ENCODE measurements around the gene C20orf204.

Gene C20orf204

DNA sequence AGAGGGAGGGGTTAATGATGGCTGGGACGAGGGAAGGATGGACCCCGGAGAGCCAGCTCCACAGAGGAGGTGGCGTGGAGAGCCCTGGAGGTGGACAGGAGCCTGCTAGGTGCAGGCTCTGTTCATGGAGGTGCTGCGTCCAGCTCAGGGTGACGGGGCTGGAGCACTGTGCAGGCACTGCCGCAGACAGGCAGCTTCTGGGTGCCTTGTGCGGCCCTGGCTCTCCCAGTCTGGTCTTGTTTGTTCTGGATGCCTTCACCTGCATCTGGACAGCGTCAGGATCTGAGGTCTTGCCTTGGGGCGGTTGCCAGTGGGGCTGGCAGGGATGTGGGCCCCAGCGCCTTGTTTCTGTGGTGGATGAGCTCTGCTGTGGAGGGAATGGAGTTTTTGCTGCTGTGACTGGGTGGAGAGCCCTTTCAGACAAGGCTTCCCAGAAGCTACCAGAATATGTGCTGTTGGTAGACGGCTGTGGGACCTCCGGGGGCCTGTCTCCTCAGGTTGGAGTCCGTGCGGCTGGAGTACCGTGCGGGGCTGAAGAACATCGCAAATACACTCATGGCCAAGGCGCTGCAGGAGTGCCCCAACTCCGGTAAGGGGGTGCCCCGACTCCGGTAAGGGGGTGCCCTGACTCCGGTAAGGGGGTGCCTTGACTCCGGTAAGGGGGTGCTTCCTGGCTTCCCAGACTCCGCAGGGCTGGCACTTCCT, 7.8 kb upstream of the C20orf204 start:
- DNase-seq (ENCODE audit: low read depth in 2 of 2): no peak

DNA sequence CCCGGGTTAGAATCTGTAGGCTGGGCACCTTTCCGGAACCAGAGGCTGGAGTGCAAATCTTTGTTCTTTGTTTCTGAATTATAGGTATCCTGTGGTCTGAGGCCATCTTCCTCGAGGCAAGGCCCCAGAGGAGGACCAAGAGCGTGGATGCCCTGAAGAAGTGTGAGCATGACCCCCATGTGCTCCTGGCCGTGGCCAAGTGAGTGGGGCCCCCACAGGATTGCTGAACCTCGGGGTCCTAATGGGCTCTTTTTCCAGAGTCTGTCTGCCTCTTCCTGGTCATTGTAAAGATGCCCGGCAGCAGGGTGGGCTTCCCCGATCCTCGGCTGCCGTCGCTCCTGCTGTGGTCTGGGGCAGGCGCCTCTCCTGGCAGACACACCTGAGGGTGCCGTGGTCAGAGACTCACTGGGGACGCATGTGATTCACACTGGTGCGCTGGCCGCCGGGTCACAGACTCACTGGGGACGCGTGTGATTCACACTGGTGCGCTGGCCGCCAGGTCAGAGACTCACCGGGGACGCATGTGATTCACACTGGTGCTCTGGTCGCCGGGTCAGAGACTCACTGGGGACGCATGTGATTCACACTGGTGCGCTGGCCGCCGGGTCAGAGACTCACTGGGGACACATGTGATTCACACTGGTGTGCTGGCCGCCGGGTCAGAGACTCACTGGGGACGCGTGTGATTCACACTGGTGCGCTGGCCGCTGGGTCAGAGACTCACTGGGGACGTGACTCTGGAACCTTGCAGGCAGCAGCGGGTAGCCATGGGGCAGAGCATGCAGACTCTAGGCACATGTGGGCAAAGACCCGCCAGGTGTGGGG, 6.5 kb upstream of the C20orf204 start:
- no peak for DNase-seq (ENCODE audit: low read depth in 2 of 2)

DNA sequence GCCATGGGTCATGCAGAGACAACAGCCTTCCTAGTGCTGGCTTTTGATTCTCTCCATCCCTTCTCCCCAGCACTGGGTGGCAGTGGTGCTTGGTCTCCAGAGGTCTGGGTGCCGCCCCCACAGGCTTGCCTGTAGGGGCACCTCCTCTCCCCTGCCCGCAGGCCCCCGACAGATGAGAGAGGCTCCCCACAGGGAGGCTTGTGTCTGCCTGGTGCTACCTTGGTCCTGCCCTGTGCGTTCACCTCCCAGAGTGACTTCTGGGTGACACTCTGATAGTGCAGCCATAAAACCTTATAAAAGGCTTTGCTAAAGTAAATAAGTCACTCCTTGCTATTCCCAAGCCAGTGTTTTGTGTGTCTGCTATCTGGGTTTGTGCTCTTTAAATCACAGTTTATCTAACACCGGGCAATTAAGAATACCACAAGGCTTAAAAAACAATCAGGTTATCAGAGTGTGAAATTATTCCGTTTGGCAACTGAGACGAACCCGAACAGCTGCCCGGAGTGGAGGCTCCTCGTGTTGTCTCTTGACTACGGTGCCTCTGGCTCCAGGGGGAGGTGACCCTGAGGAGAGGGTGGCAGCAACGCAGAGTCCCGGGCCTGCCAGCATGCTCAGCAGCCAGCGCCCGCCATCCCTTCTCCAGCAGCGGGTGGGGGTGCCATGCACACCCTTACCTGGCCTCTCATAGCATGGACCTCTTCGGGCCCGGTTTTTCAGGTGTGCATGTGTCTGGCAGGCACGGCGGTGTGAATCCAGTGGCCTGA, 5.4 kb upstream of the C20orf204 start:
- no peak for DNase-seq (ENCODE audit: low read depth in 2 of 2)

DNA sequence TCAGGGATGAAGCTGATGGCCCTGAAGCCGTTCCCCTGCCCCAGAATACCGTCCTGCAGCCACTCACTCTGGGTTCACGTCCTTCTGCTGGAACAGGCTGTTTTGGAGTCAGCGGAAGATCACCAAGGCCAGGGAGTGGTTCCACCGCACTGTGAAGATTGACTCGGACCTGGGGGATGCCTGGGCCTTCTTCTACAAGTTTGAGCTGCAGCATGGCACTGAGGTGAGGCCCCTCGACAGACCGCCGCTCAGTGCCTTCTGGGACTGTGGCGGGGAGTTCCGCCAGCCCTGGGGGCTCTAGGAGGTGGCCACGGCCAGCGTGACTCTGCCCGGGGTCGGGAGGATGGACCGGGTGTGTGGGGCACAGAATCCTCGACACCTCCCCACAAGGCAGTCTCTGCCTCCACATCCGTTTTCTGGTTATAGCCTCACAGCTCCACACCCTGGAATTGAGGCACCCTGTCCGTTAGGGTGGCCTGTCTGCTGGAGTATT, 4.1 kb upstream of the C20orf204 start:
- DNase-seq (ENCODE audit: low read depth in 2 of 2): no peak

DNA sequence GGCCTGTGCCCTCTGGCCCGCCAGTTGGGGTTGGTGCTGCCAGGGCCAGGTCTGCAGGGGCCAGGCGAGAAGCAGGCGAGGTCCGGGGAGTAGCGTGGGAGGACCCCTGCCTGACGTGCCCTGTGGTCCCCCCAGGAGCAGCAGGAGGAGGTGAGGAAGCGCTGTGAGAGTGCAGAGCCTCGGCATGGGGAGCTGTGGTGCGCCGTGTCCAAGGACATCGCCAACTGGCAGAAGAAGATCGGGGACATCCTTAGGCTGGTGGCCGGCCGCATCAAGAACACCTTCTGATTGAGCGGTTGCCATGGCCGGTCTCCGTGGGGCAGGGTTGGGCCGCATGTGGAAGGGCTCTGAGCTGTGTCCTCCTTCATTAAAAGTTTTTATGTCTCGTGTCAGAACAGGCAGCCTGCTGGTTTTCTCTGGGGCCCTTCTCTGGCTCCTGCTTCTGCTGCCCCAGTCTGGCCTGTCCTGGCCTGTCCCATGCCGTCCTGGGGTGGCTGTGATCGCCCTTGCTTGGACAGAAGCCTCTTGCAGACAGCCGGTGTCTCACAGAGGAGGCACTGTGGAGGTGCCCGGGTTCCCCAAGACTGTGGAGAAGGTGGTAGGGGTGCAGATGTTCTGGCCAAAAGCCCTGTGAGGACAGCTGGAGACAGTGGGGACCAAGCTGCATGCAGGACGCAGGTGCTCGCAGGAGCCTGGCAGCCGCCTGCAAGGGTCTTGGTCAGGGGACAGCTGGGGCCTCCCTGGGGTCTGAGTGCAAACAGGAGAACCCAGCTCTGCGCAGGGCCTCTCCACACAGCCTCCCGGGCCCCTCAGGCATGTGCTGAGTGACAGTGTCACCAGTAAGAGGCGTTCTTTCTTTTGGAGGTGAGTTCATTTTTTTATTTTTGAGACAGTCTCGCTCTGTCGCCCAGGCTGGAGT, 3.0 kb upstream of the C20orf204 start:
- no peak for DNase-seq (ENCODE audit: low read depth in 2 of 2)

DNA sequence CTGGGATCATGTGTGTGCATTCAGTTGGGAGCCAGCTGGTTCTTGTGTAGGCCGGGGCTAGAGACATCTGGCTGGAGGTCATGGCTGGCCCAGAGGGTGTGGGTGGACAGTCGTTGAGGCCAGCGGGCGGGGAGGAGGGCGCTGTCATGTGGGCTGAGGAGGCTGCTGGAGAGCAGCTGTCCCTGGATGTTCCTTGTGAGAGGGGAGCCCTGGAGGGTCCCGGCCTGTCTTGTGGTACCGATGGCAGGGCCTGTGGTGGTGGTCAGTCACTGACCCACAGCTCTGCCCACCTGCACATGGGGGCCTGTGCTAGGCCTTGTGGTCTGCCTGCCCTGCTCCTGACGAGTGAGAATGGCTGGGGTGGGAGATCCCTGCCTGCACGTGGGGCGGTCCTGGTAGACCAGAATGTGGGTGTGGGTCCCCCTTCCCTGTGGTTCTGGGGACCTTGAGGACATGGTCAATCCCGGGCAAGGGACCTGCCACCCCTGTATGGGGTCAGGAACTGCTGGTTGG, 1.9 kb upstream of the C20orf204 start:
- no peak for DNase-seq (ENCODE audit: low read depth in 2 of 2)

DNA sequence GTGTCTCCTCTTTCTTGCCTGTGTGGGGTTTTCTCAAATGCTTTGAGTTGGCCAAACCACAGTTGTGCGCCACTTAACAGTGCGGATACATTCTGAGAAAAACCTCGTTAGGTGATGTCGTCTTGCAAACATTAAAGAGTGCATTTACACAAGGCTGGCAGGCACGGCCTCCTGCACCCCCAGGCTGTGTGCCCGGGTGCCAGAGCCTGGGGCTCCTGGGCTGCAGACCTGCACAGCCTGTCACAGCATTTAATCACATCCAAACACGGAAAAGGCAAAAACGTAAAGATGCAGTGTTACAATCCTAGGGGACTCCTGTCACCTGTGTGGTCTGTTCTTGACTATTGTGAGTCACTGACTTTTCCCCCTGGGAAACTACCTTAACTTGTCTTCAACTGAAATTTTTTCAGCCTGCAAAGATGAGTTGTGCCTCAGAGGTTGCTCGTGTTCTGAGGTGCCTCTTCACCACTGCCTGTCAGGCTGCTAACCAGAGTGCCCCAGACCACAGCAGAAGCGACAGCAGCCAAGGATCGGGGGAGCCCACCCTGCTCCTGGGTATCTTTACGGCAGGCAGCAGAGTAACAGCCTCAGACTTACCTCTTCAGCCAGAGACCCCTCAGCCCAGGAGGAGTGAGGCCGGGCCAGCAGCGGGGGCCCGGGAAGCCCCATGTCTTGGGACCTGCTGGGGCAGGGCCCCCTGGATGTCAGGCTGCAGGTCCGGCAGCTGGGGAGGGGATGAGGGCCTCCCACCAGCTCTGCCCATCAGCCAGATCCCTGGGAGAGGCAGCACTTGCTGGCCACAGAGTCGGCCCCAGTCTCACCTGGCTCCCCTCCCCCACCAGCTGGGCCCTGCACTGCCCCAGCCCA, 683 bp upstream of the C20orf204 start:
- DNase-seq (ENCODE audit: low read depth in 2 of 2): no peak

DNA sequence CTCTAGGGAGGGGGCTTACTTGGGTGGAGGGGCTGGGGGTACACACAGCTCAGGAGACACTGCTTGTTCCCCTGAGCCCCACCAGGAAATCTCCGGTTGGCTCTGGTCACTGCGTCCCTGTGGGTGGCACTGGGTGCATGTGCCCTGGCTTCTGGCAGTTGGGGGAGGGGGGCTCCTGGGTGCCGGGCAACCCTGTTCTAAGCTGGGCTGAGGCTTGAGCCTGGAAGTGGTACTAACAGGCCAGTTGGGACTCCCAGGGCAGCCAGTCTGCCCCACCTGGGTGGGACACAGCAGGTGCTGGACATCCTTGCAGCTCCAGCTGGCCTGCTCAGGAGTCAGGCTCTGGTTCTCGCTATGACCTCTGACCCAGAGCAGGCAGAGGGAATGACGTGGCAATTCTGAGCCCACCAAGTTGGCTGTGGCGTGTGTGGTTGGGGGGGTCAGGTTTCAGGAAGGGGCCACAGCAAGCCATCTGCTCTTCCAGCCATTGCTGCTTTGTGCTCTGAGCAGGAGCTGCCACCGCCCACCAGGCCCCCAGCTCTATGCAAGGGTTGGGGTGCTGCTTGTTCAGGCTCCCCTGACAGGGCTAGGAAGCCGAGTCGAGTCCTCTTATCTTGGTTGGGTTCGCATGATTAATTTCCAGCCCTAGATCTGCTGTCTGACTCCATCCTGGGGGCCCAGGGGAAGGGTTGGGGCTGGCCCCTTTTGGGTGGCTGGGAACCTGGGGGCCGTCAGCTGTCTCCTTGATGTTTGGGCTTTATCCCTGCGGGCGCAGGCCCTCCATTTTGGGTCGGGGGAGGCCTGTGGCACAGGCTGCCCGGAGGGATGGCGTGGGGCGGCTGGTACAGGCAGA, 590 bp downstream of the C20orf204 start:
- DNase-seq (ENCODE audit: low read depth in 2 of 2): no peak

DNA sequence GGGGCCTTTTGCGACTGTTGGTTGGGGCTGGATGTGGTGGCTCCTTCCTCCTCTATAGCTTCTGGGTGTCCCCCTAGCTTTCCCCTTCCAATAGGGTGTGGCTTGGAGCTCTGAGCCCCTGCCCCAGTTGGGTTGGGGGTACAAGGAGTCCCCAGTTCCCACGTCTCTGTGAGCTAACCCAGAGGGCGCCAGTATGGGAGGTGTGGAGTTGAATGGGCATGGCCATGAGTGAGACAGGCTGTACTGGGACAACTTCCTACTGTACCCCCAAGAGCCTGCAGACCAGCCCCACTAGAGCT, 1.2 kb downstream of the C20orf204 start:
- DNase-seq (ENCODE audit: low read depth in 2 of 2): no peak

DNA sequence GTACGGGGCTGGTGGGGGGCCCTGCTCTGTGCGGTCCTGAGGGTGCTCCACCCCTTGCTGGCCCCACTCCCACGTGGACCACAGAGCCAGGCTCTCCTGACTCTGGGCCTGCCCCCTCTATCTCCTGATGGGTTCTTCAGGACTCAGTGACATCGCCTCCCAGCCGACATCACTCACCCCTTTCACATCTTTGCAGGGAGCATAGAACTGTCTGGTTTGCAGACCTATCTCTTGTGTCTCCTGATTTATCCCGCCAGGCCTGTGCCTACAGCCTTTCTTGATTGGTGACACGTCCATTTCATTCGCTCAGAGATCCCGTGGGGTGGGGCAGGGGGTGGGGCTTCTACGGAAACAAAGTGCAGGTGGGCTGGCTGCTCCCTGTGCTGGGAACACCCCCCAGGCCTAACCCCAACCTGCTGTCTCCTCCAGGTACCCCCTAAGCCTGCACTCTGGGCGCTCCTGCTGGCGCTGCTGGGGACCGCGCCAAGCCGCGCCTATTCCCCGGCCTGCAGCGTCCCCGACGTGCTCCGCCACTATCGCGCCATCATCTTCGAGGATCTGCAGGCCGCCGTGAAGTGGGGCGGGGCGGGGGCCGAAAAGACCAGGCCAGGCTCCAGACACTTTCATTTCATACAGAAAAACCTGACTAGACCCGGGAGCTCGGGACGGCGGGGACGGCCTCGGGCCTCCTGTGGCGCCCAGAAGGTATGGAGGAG, 1.7 kb downstream of the C20orf204 start:
- no peak for DNase-seq (ENCODE audit: low read depth in 2 of 2)

DNA sequence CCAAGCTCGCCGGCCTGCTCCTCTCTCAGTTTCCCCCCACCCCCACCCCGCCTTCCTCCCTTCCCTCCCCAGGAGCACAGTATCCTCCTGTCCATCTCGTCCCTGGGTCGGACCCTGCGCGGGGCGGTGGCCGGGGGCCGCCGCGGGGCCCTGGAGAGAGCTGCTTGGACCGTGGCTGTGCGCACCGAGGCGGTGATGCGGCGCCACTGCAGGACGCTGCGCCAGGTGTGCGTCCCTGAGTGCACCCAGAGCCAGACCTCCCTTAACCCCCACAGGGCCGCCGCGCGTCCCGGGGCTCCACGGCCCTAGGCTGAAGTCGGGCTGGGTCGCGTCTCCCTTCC, 2.2 kb downstream of the C20orf204 start:
- no peak for DNase-seq (ENCODE audit: low read depth in 2 of 2)

DNA sequence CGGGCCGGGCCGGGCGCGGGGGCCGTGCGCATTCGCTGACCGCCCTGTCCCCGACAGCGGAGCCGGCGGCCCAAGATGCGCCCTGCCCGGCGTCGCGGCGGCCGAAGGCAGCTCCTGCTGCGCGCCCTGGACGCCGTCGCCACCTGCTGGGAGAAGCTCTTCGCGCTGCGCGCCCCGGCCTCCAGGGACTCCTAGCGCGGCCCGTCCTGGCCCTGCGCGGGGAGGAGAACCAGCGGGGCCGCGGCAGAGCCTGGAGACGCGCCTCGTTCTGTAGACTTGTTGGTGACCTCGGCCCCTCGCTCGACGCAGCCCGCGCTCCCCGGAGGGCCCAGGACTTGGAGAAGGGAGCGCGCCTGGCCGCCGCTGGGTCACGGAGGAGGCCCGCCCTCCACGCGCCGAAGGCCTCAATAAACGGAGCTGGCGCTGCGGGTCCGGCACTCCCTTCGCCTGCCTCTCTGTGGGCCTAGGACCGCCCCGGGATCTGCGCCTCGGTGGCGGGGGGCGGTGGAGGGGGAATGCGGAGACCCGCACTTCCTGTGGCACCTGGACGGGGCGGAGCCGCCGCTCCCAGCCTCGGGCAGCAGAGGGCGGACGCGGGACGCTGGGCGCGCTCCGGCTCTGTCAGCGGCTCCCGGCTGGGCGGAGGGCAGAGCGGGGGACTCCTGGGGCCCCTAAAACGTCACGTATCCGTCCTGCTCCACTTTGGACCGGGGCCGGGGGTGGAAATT, 2.7 kb downstream of the C20orf204 start:
- DNase-seq (ENCODE audit: low read depth in 2 of 2): peak; percentile 71

DNA sequence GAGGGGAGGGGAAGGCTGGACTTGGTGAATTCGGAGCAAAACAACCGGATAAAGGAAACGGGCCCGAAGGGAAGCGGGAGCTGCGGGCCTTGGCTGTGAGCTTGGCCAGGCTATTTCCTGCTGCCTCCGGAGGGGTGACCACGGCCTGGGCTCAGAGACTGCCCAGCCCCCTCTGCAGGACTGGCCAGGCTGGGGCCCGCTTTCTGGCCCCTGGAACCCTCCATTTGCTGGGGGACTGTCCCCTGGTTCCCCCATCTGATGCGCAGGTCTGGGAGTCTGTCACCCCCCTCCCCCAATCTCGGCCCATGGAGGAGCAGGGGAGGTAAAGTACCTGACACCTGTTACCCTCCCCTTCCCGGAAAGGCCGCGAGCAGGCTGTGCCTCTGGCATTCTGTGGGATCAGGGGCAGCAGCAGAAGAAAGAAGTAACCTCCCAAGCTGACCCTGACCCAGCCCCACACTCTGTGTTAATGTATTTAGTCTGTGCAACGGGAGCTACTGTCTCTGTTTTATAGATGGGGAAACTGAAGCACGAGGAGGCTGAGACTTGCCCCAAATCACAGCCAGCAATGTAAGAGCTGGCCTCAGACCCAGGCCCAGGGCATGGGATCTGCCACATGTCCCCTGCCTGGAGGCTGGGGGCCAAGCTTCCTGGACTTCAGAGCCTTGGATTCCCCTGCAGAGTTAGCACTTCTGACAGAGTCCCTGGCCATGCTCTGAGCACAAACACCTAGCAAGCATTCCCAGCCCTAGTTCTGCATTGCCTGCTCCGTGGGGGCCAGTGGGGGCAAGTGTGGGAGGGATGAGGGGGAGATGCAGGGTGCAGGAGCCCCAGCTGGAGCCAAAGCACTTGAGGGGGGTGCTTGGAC, 3.5 kb downstream of the C20orf204 start:
- DNase-seq (ENCODE audit: low read depth in 2 of 2): no peak

DNA sequence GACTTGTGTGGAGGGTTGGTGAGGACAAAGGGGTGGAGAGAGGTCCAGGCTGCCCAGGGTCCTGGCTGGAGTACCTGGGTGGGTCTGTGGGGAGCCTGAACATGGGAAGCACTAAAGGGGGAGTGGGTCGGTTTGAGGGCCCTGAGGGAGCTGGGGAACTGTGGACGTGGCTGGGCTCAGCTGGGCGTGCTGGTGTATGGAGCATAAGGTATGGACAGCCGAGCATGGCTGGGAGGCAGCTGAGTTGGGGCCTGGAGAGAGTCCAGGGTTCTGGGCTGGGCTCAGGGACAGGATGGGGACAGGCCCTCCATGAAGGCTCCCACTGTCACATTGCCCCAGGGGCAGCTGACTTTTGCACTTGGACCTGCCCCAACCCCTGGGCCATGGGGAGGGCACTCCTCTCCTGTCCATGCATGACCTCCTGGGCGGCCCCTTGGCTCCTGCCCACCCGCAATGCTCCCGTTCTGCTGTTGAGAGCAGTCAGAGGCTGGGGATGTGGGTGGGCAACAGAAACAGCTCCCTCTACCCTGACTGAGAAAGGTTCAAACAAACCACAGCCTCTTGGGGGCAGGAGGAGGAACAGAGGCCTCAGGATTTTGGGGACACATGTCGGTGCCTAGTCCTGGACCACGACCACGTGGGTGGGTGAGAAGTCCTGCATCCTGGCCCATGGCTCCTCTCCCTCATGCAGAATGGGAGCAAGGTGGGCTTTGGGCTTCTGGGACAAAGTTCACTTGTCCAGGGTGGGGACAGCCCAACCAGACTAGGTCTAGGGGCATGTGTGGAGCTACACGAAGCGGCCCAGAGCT, 4.5 kb downstream of the C20orf204 start:
- DNase-seq (ENCODE audit: low read depth in 2 of 2): no peak

DNA sequence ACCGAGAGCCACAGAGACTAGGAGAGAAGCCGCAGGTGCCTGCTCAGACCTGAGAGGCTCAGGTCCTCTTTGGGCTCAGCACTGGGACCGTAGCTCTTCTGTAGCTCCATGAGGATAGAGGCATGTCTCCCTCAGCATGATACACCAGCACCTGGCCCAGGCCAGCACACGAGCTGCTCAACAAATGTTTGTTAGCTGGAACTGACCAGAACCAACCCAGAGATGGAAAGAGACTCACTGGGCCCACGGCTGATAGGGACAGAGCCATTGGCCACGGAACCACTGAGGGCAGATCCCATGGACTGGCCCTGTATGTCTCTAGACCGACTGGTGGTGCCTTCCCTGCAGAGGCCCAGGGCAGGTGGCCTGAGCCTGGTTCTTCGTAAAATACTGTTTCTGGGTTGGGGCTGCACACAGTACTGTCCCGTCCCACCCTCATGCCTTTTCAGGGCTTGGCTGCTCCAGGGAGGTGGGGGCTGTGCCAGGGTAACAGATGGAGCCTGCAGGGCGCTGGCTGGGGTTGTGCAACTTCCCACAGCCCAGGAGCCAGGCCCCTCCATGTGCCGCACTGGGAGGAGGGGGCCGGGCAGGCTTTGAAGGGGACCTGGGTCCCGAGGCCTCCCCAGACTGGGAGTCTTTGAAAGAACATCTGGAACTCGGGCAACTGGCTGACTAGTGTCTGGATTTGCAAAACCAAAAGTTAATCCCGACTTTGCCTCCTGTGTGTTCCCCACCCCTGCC, 5.2 kb downstream of the C20orf204 start:
- DNase-seq (ENCODE audit: low read depth in 2 of 2): no peak

DNA sequence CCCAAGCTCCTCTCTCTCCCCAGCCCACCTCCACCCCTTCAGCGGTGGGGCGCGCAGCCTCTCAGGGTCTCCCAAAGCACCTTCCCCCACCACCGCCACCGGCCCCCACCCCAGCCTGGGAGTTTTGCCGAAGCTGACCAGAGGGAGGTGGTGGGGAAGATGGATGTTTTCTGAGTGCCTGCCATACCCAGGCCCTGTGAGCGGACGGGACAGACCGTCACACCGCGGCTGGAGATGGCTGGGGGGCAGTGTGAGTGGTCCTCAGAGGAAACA, 5.7 kb downstream of the C20orf204 start:
- no peak for DNase-seq (ENCODE audit: low read depth in 2 of 2)

All from stimulated activated CD4-positive, alpha-beta T cell treated with anti-CD3 and anti-CD28 coated beads, Interleukin-4, amount 100 ng/mL, for 48 hours (primary cell).